Immature natural killer cell (primary cell): ENCODE results near the gene ZNF217. TPM values are rescaled to one million over a fixed set of nuclear protein-coding genes. Genes with fewer than 3 reads are reported as not detected.
"Not testable (repeated sequence)": the region's sequence is repeated elsewhere in the genome, so short reads cannot be mapped to it uniquely, and the experiment has no call there.

ENCODE experiments used
- DNase-seq, 3 donors: peaks; one replicate each; pipeline ENCODE4 v3.0.0; 2022; ENCODE audit warnings: mixed read lengths in 1 of 3
- H3K27ac Mint-ChIP-seq, 6 donors: one replicate each; pipeline ENCODE4 v1.8.0; 2020; ENCODE audit warnings: mixed read lengths in 6 of 6, mild to moderate bottlenecking in 5 of 6, inconsistent platforms in 4 of 6, moderate library complexity in 3 of 6
- H3K27me3 Mint-ChIP-seq, 3 donors: one replicate each; pipeline ENCODE4 v1.8.0; 2020 to 2021; ENCODE audit warnings: low read depth in 3 of 3, mild to moderate bottlenecking in 3 of 3, mixed read lengths in 3 of 3, moderate library complexity in 3 of 3, inconsistent platforms in 1 of 3
- H3K36me3 Mint-ChIP-seq, 3 donors: one replicate each; pipeline ENCODE4 v1.8.0; 2020; ENCODE audit warnings: mixed read lengths in 3 of 3, inconsistent platforms in 2 of 3, mild to moderate bottlenecking in 2 of 3
- H3K4me1 Mint-ChIP-seq, 2 donors: one replicate each; pipeline ENCODE4 v1.8.0; 2020; ENCODE audit warnings: inconsistent platforms in 2 of 2, mild to moderate bottlenecking in 2 of 2, mixed read lengths in 2 of 2, moderate library complexity in 1 of 2
- H3K4me3 Mint-ChIP-seq, 5 donors: one replicate each; pipeline ENCODE4 v1.8.0; 2020; ENCODE audit warnings: mild to moderate bottlenecking in 5 of 5, mixed read lengths in 5 of 5, inconsistent platforms in 3 of 5, moderate library complexity in 3 of 5
- H3K9me3 Mint-ChIP-seq, 6 donors: one replicate each; pipeline ENCODE4 v1.8.0; 2020; ENCODE audit warnings: mild to moderate bottlenecking in 6 of 6, mixed read lengths in 6 of 6, inconsistent platforms in 4 of 6, moderate library complexity in 3 of 6
- polyA plus RNA-seq, 3 donors: library from polyadenylated mRNA; unstranded; fragments of 300-500 nt; fragmentation: Illumina TruSeq; gene quantifications; one replicate each; pipeline ENCODE4 v1.2.3, GENCODE V29; 2021

Gene ZNF217
- polyA plus RNA-seq, 3 donors from 2014 or later: 10.0 to 33.5 (median 16.2) TPM

DNA sequence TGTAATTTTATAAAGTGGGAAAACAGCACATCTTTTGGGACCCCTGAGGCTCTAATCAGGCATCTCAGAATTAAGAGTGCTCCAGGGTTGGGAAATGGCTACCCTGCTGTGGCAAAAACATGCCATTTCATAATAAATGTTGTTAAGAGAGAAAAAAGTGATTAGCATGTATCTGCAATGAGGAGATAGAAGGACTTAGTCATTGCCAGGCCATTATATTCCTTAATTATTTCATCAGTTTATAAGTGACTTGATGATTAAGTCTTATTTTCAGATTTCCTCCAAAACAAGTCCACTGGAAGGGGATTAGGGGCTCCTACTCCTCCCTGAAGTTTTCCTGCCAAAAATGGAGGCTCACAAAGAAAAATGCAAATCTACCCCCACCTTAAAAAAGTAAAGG is 3.0 kb downstream of the ZNF217 start:
- H3K4me3 Mint-ChIP-seq: peak overlapping the region; percentile 88 to 98 (median 96)
- H3K27ac Mint-ChIP-seq: peak overlapping the region; percentile 89 to 98 (median 94)
- H3K4me1 Mint-ChIP-seq: peaks cover 60 to 75% of the 10 kb centered on the region in 2 donors
- H3K9me3 Mint-ChIP-seq, DNase-seq, H3K36me3 Mint-ChIP-seq: not testable (repeated sequence)
- H3K27me3 Mint-ChIP-seq: peaks cover 7 to 15% (median 11%) of the 10 kb centered on the region in 3 donors

DNA sequence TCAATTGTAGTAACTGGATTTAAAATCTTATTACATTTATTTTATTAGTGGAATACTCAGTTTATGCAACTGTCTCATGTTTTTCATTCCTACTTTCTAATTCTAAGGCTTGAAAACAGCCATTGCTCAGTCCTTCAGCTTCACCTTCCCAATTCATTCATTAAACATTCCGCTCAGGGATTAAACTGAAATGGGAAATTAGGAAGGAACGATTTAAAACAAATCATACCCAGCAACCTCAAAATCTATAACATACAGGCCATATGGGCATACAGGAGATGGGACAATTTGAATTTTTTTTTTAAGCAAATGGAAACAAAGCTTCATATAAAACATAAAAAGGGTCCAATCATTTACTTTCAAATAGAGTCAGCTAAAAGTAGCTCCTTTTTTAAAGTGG is 3.5 kb downstream of the ZNF217 start:
- H3K27me3 Mint-ChIP-seq: peaks cover 7 to 13% (median 9%) of the 10 kb centered on the region in 3 donors
- H3K4me3 Mint-ChIP-seq: peak overlapping the region; percentile 88 to 98 (median 96)
- H3K4me1 Mint-ChIP-seq: peaks cover 62 to 75% of the 10 kb centered on the region in 2 donors
- H3K27ac Mint-ChIP-seq: peak overlapping the region; percentile 89 to 98 (median 94)
- H3K9me3 Mint-ChIP-seq, H3K36me3 Mint-ChIP-seq, DNase-seq: not testable (repeated sequence)

DNA sequence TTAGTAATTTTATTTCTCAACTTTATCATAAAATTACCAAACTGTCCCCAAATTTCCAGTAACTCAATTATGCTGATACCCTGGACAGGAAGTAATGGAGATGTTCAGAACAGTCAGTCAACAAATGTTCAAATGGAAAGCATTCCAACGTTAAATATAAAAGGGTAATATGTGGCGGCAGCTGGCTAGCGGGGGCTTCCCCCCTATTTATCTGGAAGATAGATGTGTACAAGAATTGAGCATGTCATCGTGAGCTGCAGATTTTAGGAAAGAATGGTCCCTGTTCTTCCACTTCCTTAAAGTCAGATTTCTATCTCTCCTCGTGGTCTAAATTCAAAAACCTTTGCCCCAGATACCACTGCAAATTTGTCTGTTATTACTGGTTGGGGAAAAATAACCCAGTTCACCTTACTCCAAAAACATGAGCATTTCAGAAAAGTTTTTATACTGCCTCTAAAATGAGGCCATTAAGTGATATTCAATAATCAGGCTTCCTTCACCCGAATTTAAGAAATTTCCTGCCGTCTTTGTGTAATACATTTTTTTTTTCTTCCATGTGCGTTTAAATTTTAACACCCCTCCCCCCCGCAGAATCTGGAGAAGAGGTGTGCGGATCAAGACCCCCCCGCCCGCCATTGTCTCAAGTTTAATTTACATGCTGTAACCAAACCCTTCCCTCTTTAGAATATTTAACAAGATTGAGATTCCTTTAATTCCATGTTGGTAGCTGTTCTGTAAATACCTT is 4.1 kb downstream of the ZNF217 start:
- Mint-ChIP-seq H3K27ac (peak overlapping the region; percentile 89 to 98 (median 94)), H3K4me3 (peak overlapping the region; percentile 88 to 98 (median 96))
- H3K36me3 Mint-ChIP-seq: not testable (repeated sequence)

DNA sequence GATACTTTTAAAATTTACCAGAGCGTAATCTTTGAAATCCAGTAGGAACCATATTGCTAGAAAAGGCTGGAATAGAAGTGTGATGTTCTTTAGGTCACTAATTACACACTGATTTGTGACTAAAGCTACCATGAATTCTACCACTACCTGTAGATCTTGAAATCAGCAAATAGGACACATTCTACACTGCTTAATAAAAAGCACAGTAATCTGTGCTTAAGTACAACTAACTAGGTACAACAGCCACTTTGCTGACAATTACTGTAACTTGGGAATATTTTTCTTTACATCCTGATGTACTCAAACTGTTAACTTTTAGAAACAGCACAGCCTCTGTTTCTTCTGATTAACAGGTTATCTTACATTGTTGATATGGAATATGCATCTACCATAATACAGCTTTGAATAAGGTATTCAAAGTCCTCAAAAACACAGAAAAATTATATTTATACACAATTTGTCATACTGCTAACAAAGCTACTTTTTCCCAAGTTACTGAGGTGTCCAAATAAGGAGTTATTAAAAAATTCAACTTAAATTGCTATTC is 6.4 kb downstream of the ZNF217 start:
- H3K9me3 Mint-ChIP-seq, DNase-seq, H3K27me3 Mint-ChIP-seq, H3K36me3 Mint-ChIP-seq: not testable (repeated sequence)
- H3K4me3 Mint-ChIP-seq: peak overlapping the region in 3 of 5 donors; percentile 29 to 83 (median 83)
- H3K4me1 Mint-ChIP-seq: peaks cover 86 to 99% of the 10 kb centered on the region in 2 donors
- H3K27ac Mint-ChIP-seq: peak overlapping the region; percentile 89 to 97 (median 96)

More for the DNA sequence above, 4.1 kb downstream of the ZNF217 start:
- not testable (repeated sequence) for H3K9me3 Mint-ChIP-seq, DNase-seq
- Mint-ChIP-seq H3K27me3 (peaks cover 5 to 11% (median 7%) of the 10 kb centered on the region in 3 donors), H3K4me1 (peaks cover 65 to 77% of the 10 kb centered on the region in 2 donors)

DNA sequence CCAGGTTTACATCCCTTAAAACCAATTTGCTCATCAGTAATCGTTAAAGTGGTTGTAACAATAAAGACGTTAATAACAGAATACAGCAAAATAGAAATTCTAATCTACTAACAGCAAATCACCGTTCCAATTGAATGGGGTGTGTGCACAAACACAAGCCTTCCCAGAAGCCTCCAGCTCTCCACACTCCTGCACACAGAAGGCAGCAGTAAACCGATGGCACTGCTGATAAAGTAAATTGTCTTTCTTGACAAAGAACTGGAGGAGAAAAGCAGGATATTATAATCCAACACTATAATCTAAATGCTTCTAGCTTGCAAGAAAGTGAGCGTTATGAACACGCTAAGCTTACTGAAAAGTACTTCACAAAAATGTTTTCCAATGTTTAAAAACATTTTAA is 7.0 kb downstream of the ZNF217 start:
- H3K4me3 Mint-ChIP-seq: peak overlapping the region; percentile 75 to 83 (median 77)
- H3K4me1 Mint-ChIP-seq: peaks cover 86 to 99% of the 10 kb centered on the region in 2 donors
- peaks cover 0 to 2% (median 0%) of the 10 kb centered on the region in 3 donors for H3K27me3 Mint-ChIP-seq
- no peak for DNase-seq
- H3K36me3 Mint-ChIP-seq: peaks cover 8 to 11% (median 9%) of the 10 kb centered on the region in 3 donors
- H3K9me3 Mint-ChIP-seq: no peaks in the 10 kb centered on the region
- H3K27ac Mint-ChIP-seq: peak overlapping the region; percentile 89 to 97 (median 96)

DNA sequence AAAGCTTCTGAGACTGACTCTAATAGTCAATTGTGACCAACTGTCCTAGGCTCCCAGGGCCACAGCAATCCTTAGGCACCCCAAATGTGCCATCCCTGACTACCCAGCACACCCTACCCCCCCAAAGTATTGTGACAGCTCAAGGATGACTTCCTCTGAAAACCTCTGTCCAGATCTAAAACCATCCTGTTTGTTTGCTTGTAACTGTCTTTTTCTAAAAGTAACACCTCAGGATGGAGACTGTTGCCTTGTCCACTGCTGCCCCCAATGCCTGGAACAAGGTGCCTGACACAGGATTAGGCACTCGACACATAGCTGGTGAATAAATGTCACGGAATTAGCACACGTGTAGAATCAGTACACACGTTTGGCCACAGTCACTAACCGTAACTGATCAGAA is 7.7 kb downstream of the ZNF217 start:
- peaks cover 81 to 99% of the 10 kb centered on the region in 2 donors for H3K4me1 Mint-ChIP-seq
- H3K27me3 Mint-ChIP-seq, H3K9me3 Mint-ChIP-seq: not testable (repeated sequence)

DNA sequence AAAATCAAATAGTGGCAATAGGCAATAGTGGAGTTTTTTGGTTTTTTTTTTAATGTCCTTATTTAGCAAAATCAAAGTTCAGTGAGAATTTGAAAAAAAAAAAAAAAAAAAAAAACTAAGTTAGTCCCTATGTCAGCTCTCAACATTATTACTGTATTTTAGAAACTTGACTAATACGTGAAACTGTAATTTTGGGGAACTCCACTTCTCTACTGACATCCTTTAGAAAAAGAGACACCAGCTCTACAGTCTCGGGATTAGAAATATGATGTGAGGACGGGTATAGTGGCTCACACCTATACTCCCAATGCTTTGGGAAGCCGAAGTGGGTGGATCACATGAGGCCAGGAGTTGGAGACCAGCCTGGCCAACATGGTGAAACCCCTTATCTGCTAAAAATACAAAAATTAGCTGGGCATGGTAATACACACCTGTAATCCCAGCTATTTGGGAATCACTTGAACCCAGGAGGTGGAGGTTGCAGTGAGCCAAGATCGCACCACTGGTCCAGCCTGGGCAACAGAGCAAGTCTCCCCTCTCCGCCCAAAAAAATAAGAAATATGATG is 8.6 kb downstream of the ZNF217 start:
- peaks cover 81 to 99% of the 10 kb centered on the region in 2 donors for H3K4me1 Mint-ChIP-seq
- peaks cover 8 to 18% (median 11%) of the 10 kb centered on the region in 3 donors for H3K36me3 Mint-ChIP-seq
- H3K27ac Mint-ChIP-seq: peak overlapping the region; percentile 89 to 97 (median 96)
- not testable (repeated sequence) for DNase-seq, H3K27me3 Mint-ChIP-seq, H3K9me3 Mint-ChIP-seq
- H3K4me3 Mint-ChIP-seq: peak overlapping the region; percentile 75 to 83 (median 77)

More for the DNA sequence above, 7.7 kb downstream of the ZNF217 start:
- H3K27ac Mint-ChIP-seq: peak overlapping the region; percentile 89 to 97 (median 96)
- DNase-seq: not testable (repeated sequence)
- H3K4me3 Mint-ChIP-seq: peak overlapping the region; percentile 75 to 83 (median 77)
- peaks cover 8 to 11% (median 9%) of the 10 kb centered on the region in 3 donors for H3K36me3 Mint-ChIP-seq

DNA sequence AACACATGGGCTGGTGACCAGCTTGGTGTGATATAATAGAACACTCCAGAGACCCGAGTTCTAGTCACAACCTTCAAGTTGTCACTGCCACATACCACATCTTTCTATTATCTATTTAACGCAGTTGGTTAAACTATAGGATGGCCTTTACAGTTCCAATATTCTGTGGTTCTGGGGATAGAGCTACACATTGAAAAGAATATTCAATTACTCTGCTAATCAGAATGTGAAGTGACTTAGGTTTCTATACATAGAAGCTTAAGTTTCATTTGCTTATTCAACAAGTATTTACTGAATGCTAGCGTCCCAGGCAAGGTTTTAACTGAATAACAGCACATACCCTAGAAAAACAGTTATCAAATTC is 9.1 kb downstream of the ZNF217 start:
- H3K9me3 Mint-ChIP-seq, H3K27me3 Mint-ChIP-seq, DNase-seq: not testable (repeated sequence)
- peaks cover 8 to 21% (median 14%) of the 10 kb centered on the region in 3 donors for H3K36me3 Mint-ChIP-seq
- H3K27ac Mint-ChIP-seq: peak overlapping the region; percentile 64 to 94 (median 84)
- H3K4me1 Mint-ChIP-seq: peaks cover 81 to 99% of the 10 kb centered on the region in 2 donors
- H3K4me3 Mint-ChIP-seq: peak overlapping the region in 4 of 5 donors; percentile 30 to 83 (median 36)

DNA sequence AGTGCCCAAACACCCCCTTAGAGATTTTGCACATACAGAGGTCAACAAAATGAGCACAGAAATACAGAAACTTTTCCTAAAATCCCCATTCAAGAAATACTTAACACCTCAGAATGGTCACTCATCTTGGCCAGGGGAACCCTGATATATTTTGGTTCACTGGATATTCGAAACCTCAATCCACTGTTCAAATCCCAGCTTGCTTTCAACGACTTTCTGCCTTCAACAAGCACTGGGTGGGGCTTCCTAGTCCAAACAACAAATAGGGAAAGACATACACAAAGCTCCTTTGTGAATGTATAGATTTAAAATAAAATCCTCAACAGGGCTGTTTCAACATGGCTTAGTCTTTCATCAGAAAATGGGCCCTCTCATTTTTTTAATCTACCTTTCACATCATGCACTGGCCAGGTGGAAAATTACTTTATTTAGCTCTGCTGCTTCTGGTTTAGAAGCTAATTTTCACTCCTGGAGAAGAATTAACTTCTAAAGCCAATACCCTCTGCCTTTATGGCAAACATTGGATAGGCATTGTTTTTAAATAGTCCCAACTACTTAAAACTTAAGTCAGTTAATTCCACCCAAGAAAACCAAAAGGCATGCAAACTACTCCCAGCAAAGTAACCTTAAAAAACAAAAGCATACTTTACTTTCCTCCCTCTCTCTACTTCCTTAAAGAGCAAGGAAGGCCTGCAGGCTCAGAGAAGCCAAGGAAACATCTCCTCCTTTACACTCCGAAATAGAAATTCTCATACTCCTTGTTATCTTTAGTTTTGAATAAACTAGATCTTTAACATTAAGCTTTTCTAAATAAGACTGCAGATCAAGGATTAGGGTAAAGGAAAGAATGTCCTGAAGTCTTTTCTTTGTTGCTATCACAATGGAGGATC is 9.7 kb downstream of the ZNF217 start:
- not testable (repeated sequence) for DNase-seq, H3K9me3 Mint-ChIP-seq, H3K27me3 Mint-ChIP-seq
- peak overlapping the region; percentile 76 to 89 (median 80) for H3K27ac Mint-ChIP-seq
- peak overlapping the region; percentile 16 to 83 (median 36) for H3K4me3 Mint-ChIP-seq
- peaks cover 81 to 99% of the 10 kb centered on the region in 2 donors for H3K4me1 Mint-ChIP-seq
- H3K36me3 Mint-ChIP-seq: peaks cover 8 to 23% (median 14%) of the 10 kb centered on the region in 3 donors

DNA sequence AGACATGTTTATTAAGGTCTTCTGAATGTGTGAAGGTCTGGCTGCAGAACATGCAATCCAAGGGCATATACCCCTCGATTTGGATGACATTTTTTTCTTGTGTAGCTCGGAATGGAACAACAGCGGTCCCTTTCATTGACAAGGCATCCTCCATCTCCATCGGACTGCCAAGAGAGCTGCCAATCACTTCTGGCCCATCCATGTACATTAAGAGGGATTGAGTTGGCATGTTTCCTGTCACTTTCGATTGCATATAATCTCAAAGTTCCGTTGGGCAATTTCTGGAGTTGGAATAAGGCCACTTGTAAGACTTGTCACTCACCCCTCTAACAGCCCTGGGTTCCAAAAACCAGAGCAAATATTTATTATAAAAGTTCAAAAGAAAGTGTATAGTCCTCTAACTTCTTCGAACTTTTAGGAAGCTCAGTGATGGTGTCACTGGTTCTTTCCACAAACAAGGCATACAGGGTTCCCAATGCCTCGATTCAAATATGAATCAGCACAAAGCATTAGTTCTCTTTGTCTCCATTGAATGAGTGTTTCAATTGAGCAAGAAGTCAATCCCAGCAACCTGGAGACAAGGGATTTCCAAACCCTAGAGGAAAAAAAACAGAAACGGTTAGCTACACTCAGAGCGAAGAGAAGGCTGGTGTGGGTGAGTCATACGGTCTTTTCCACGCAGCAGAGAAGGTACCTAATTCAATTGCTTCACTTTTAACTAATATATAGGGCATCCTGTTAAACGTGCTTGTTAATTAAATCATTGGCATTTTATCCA is 10.9 kb downstream of the ZNF217 start:
- DNase-seq: no peak
- H3K9me3 Mint-ChIP-seq: no peaks in the 10 kb centered on the region
- H3K36me3 Mint-ChIP-seq: peaks cover 8 to 26% (median 14%) of the 10 kb centered on the region in 3 donors
- peak overlapping the region; percentile 64 to 96 (median 67) for H3K4me3 Mint-ChIP-seq
- H3K4me1 Mint-ChIP-seq: peaks cover 81 to 99% of the 10 kb centered on the region in 2 donors
- H3K27ac Mint-ChIP-seq: peak overlapping the region; percentile 81 to 95 (median 90)
- no peaks in the 10 kb centered on the region for H3K27me3 Mint-ChIP-seq

DNA sequence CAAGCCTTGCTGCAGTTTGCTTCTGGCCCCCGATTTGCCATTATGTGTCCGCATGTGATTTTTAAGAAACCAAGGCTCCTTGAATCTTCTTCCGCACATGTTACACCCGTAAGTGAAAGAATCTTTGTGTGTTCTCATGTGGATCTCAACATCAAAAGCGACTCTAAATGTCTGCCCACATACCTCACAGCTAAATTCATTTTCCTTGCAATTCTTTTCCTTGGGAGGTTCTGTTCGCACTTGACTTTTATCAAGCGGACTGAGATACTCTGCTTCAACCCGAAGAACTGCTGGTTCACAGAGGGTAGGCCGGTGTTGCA is 11.4 kb downstream of the ZNF217 start:
- H3K27me3 Mint-ChIP-seq: no peaks in the 10 kb centered on the region
- peak overlapping the region; percentile 64 to 96 (median 67) for H3K4me3 Mint-ChIP-seq
- no peaks in the 10 kb centered on the region for H3K9me3 Mint-ChIP-seq
- H3K36me3 Mint-ChIP-seq: peaks cover 8 to 29% (median 17%) of the 10 kb centered on the region in 3 donors
- H3K4me1 Mint-ChIP-seq: peaks cover 82 to 100% of the 10 kb centered on the region in 2 donors
- DNase-seq: no peak
- H3K27ac Mint-ChIP-seq: peak overlapping the region; percentile 81 to 95 (median 90)

DNA sequence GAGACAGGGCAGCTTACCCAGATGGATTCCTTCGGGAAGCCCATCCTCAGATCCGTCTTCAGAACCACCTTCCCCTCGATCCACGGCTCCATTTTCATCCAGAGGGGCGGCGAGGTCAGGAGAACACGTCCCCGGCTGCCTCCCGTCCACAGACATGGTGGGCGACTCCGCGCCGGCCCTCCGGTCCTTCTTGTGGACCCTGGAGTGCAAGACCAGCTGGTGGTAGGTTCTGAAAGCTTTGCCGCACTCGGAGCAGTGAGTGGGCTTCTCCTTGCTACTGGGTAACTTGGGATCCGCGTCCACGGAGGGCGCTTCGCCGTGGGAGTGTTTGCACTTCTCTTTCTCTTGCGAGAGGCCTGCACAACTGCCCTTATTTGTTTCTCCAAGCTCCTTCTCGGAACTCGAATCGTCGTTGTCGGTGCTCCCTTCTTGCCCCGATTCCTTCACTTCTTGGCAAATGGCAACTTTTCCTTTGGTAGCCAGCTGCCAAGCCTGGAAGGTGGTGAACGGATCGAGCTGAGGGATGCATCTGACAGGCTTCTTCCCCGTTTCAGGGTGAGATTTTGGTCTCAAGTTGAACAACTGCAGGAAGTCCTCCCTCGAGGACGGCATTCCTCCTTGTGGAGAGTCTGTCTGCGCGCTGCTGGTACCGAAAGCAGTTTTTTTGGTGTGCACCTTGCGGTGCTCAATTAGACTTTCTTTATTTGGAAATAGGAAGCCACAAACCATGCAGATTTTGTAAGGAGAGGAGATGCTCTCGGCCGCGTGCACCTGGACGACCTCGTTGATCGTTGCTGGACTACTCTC is 12.0 kb downstream of the ZNF217 start:
- peak overlapping the region; percentile 64 to 96 (median 67) for H3K4me3 Mint-ChIP-seq
- peaks cover 10 to 34% (median 20%) of the 10 kb centered on the region in 3 donors for H3K36me3 Mint-ChIP-seq
- peak overlapping the region; percentile 81 to 95 (median 90) for H3K27ac Mint-ChIP-seq
- peaks cover 79 to 100% of the 10 kb centered on the region in 2 donors for H3K4me1 Mint-ChIP-seq
- H3K27me3 Mint-ChIP-seq: no peaks in the 10 kb centered on the region
- H3K9me3 Mint-ChIP-seq: no peaks in the 10 kb centered on the region
- DNase-seq: no peak
